NB4 (cell line): ENCODE measurements around the gene SLC51A.

Experiments used
- POLR2A ChIP-seq: IDR thresholded peaks from 2 replicates; pipeline ENCODE4 v1.6.1; 2011; ENCODE audit warnings: mild to moderate bottlenecking; ENCODE audit not compliant: insufficient read length; ENCODE audit errors: extremely low read depth
- TF ChIP-seq, protein P1 (sequence below): IDR thresholded peaks from one replicate; pipeline ENCODE4 v1.5.1; 2012; ENCODE audit warnings: low read depth, low read length
- TF ChIP-seq, protein P2 (sequence below): IDR thresholded peaks from 2 replicates; pipeline ENCODE4 v1.6.1; 2011; ENCODE audit warnings: low read depth, low read length

DNA sequence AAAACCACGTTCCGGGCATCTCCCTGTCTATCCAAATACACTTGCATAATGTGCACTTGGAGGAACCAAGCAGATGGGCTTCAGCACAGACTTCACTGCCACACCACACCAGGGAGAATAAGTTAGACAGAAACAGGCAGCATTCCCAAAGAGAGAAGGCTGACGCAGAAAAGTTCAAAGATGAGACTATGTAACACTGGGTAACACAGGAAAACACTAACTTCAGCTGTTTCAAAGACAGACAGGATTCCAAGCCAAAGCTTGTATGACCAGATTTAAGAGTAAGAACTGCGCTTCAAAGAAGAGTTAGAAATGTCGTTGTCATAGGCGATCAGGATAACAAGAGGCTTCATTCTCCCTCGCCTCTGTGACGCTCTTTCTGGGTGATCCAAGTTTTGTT is 19.9 kb downstream of the SLC51A start:
- TF ChIP-seq, protein P1, sequence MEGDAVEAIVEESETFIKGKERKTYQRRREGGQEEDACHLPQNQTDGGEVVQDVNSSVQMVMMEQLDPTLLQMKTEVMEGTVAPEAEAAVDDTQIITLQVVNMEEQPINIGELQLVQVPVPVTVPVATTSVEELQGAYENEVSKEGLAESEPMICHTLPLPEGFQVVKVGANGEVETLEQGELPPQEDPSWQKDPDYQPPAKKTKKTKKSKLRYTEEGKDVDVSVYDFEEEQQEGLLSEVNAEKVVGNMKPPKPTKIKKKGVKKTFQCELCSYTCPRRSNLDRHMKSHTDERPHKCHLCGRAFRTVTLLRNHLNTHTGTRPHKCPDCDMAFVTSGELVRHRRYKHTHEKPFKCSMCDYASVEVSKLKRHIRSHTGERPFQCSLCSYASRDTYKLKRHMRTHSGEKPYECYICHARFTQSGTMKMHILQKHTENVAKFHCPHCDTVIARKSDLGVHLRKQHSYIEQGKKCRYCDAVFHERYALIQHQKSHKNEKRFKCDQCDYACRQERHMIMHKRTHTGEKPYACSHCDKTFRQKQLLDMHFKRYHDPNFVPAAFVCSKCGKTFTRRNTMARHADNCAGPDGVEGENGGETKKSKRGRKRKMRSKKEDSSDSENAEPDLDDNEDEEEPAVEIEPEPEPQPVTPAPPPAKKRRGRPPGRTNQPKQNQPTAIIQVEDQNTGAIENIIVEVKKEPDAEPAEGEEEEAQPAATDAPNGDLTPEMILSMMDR: no peak
- TF ChIP-seq, protein P2, sequence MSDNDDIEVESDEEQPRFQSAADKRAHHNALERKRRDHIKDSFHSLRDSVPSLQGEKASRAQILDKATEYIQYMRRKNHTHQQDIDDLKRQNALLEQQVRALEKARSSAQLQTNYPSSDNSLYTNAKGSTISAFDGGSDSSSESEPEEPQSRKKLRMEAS: no peak
- TF ChIP-seq POLR2A: no peak
